OCI-LY1 (cell line): ENCODE data around the gene HSPB2.
A peak's percentile ranks its signal among the peaks of the same experiment; 100 is the strongest.

Experiments used
- CTCF ChIP-seq: fragments of 200-600 bp; sonication (generic), shearing (Covaris generic); IDR thresholded peaks from 2 replicates; pipeline ENCODE4 v1.5.1; 2017; ENCODE audit warnings: mild to moderate bottlenecking, antibody characterized with exemption, low read length, moderate library complexity, mixed read lengths
- EZH2 ChIP-seq: fragments of 200-600 bp; sonication (generic), shearing (Covaris generic); IDR thresholded peaks from 2 replicates; pipeline ENCODE4 v1.8.0; 2017; ENCODE audit warnings: borderline replicate concordance, mixed run types, mild to moderate bottlenecking, antibody characterized with exemption, low read length, moderate library complexity, mixed read lengths

DNA sequence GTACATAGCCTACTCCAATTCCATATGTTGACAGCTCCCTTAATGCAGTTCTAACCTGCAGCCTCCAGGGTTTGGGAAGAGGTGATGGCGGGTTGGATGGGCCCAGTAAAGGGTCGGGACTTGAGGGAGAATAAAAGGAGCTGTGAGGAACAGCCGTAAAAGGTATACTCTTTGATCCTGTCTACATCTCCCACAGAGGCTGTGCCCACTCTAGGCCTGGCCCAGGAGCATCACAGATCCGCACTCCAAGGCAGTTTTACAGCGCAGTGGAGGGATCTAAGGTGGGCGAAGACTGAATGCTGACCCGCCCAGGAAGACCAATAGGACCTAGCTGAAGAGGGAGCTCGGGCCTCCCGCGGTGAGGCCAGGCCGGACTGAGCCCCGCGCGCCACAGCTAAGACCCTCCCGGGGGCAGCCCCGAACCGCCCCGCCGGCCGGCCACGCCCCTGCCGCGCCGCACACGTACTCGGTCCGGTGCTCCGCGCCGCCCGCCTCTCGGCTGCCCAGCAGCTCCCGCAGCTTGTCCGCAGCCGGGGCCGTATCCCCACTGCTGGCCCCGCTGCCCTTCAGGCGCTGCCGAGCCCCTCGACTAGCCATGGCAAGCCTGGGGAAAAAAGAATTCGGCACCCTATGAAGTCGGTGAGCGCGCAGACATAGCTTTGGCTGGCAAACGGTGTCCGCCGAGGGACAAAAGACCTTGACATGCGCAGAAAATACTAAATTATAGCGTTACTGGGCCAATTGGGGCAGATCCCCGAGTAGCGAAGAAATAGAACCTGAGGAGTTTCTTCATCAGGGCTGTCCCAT lies 41.4 kb upstream of the HSPB2 start, which contains the start of gene ALG9:
- TF ChIP-seq CTCF (peak; percentile 23; the same call in 1 of the 2 replicates), EZH2 (no peak)
